H1 (cell line): Measurements from ENCODE around the gene FGF21.

Source experiments
- CTCF ChIP-seq, 3 experiments: IDR thresholded peaks; 1 replicate in 2 of 3; 2 replicates in 1 of 3; pipeline versions ENCODE4 v1.5.1 to v1.6.1; 2011; ENCODE audit warnings: low read length in 3 of 3, mild to moderate bottlenecking in 3 of 3, inconsistent platforms in 2 of 3, low read depth in 1 of 3, moderate library complexity in 1 of 3; ENCODE audit not compliant: insufficient read depth in 1 of 3; ENCODE audit errors: control extremely low read depth in 1 of 3
- JUN ChIP-seq: IDR thresholded peaks from 2 replicates; pipeline ENCODE4 v1.6.1; 2011; ENCODE audit warnings: low read depth, mild to moderate bottlenecking, improper control_type of control experiment, low read length
- POLR2A ChIP-seq, 2 experiments: IDR thresholded peaks; 1 replicate in 1 of 2; 2 replicates in 1 of 2; pipeline ENCODE4 v1.6.1; 2011; ENCODE audit warnings: low read depth in 2 of 2, low read length in 2 of 2, mild to moderate bottlenecking in 2 of 2; ENCODE audit errors: control extremely low read depth in 1 of 2
- SUZ12 ChIP-seq: fragments of 200-600 bp; sonication (generic); IDR thresholded peaks from 2 replicates; pipeline ENCODE4 v1.6.1; 2012; ENCODE audit warnings: mild to moderate bottlenecking, inconsistent platforms, low read length, moderate library complexity, mixed read lengths
- TAF1 ChIP-seq: IDR thresholded peaks from 2 replicates; pipeline ENCODE4 v1.6.1; 2011; ENCODE audit warnings: mild to moderate bottlenecking, low read depth, low read length
- TEAD4 ChIP-seq: IDR thresholded peaks from 2 replicates; pipeline ENCODE4 v1.6.1; 2012; ENCODE audit warnings: low read depth, low read length, inconsistent platforms, mixed read lengths
- YY1 ChIP-seq: IDR thresholded peaks from 2 replicates; pipeline ENCODE4 v1.6.1; 2011; ENCODE audit warnings: low read depth, mild to moderate bottlenecking, low read length
- ZNF274 ChIP-seq: IDR thresholded peaks from 2 replicates; pipeline ENCODE4 v1.7.0; 2012; ENCODE audit warnings: low read length, borderline replicate concordance; ENCODE audit errors: extremely low read depth
- TF ChIP-seq, protein P1 (sequence below): IDR thresholded peaks from 2 replicates; pipeline ENCODE4 v1.6.1; 2012; ENCODE audit warnings: low read length, inconsistent platforms

DNA sequence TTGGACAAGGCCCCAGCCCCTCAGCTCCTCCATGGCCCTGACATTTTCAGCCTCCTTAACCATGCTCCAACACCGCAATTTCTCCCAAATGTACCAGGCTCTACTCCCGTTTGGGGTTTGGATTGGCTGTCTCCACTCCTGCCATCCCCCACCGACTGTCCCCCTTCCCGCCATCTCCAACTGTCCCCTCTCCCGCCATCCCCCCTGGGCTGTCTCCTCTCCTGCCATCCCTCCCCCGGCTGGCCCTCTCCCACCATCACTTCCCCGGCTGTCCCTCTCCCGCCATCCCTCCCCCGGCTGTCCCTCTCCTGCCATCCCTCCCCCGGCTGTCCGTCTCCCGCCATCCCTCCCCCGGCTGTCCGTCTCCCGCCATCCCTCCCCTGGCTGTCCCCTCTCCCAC is 50.1 kb downstream of the FGF21 start:
- no peak for TF ChIP-seq SUZ12
- no peak for TF ChIP-seq POLR2A (IDR thresholded peaks at IDR 0.05; ENCODE audit: control extremely low read depth in 1 of 2, low read depth in 2 of 2, low read length in 2 of 2)
- no peak for TF ChIP-seq YY1
- TF ChIP-seq, protein P1, sequence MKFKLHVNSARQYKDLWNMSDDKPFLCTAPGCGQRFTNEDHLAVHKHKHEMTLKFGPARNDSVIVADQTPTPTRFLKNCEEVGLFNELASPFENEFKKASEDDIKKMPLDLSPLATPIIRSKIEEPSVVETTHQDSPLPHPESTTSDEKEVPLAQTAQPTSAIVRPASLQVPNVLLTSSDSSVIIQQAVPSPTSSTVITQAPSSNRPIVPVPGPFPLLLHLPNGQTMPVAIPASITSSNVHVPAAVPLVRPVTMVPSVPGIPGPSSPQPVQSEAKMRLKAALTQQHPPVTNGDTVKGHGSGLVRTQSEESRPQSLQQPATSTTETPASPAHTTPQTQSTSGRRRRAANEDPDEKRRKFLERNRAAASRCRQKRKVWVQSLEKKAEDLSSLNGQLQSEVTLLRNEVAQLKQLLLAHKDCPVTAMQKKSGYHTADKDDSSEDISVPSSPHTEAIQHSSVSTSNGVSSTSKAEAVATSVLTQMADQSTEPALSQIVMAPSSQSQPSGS = no peak
- no peak for TF ChIP-seq TAF1
- no peak for TF ChIP-seq CTCF (IDR thresholded peaks at IDR 0.05; ENCODE audit: control extremely low read depth in 1 of 3, insufficient read depth in 1 of 3, low read depth in 1 of 3, low read length in 3 of 3)
- no peak for TF ChIP-seq ZNF274
- no peak for TF ChIP-seq TEAD4
- no peak for TF ChIP-seq JUN
